NCI-H1417 (cell line): ENCODE results near the gene FBXW12.
"Not testable (repeated sequence)": the region's sequence is repeated elsewhere in the genome, so short reads cannot be mapped to it uniquely, and the experiment has no call there.

Experiments used
- DNase-seq, 3 experiments: peaks; one replicate each; lab custom pipeline; 2025; lab: John Stamatoyannopoulos, UW

The FBXW12 gene

GRCh38 chr3:48372862-48373435 lies 930 bp downstream of the FBXW12 start:
- DNase-seq = no peak

GRCh38 chr3:48387634-48388033 lies 15.6 kb downstream of the FBXW12 start:
- DNase-seq = no peak

- no peak for DNase-seq
These were observed 16.9 kb downstream of the FBXW12 start for GRCh38 chr3:48388966-48389365.

GRCh38 chr3:48394391-48394790 lies 22.4 kb downstream of the FBXW12 start:
- DNase-seq = no peak

- DNase-seq = no peak
These were observed 23.7 kb downstream of the FBXW12 start for GRCh38 chr3:48395714-48396113.

- no peak for DNase-seq
These were observed 26.0 kb downstream of the FBXW12 start for GRCh38 chr3:48397767-48398681.

- DNase-seq = no peak
These were observed 26.8 kb downstream of the FBXW12 start for GRCh38 chr3:48398701-48399386.

GRCh38 chr3:48399387-48400172 lies 27.6 kb downstream of the FBXW12 start:
- peak in 1 of 3 experiments; percentile 30 for DNase-seq

- DNase-seq = peak; percentile 24 to 62 (median 33)
These were observed 28.9 kb downstream of the FBXW12 start for GRCh38 chr3:48400824-48401433.

- not testable (repeated sequence) for DNase-seq
These were observed 29.4 kb downstream of the FBXW12 start for GRCh38 chr3:48401434-48401901.

- peak in 1 of 3 experiments; percentile 3 for DNase-seq
These were observed 30.3 kb downstream of the FBXW12 start for GRCh38 chr3:48402281-48402732.

GRCh38 chr3:48402907-48403306 lies 30.9 kb downstream of the FBXW12 start:
- no peak for DNase-seq

GRCh38 chr3:48403533-48404439 lies 31.8 kb downstream of the FBXW12 start:
- DNase-seq = no peak

- DNase-seq = no peak
These were observed 32.7 kb downstream of the FBXW12 start for GRCh38 chr3:48404440-48405342.

- no peak for DNase-seq
These were observed 33.4 kb downstream of the FBXW12 start for GRCh38 chr3:48405343-48405881.

GRCh38 chr3:48405971-48406370 lies 34.0 kb downstream of the FBXW12 start:
- no peak for DNase-seq

- DNase-seq = no peak
These were observed 34.7 kb downstream of the FBXW12 start for GRCh38 chr3:48406443-48407431.
